Activated T-helper 1 cell treated with Interleukin-2 at 50 U/mL for 16 hours (primary cell): ENCODE results near the gene RALB.
"Not testable (repeated sequence)": the region's sequence is repeated elsewhere in the genome, so short reads cannot be mapped to it uniquely, and the experiment has no call there.

ENCODE experiments used
- DNase-seq: peaks from one replicate; pipeline ENCODE4 v3.0.0-alpha.2; 2020; ENCODE audit warnings: low read depth

Gene RALB

DNA sequence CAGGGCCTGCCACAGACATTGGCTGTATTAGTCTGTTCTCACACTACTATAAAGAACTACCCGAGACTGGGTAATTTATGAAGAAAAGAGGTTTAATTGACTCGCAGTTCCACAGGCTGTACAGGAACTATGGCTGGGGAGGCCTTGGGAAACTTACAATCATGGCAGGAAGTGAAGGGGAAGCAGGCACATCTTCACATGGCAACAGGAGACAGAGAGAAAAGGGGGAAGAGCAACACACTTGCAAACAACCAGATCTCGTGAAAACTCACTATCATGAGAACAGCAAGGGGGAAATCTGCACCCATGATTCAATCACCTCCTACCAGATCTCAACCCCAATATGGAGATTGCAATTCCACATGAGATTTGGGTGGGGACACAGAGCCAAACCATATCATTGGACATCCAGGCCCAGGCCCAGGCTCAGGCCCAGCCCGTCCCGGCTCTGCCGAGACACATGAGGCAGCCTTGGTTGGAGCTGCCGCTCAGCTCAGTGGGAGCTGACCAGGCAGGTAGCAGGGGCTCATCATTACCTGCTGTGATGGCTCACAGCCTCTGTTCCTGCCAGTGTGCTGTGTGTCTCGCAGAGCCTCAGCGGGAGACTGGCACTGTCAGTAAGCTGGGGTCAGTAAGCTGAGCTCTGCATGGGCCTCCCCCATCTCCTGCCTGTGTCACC is 8.6 kb upstream of the RALB start:
- no peak for DNase-seq

DNA sequence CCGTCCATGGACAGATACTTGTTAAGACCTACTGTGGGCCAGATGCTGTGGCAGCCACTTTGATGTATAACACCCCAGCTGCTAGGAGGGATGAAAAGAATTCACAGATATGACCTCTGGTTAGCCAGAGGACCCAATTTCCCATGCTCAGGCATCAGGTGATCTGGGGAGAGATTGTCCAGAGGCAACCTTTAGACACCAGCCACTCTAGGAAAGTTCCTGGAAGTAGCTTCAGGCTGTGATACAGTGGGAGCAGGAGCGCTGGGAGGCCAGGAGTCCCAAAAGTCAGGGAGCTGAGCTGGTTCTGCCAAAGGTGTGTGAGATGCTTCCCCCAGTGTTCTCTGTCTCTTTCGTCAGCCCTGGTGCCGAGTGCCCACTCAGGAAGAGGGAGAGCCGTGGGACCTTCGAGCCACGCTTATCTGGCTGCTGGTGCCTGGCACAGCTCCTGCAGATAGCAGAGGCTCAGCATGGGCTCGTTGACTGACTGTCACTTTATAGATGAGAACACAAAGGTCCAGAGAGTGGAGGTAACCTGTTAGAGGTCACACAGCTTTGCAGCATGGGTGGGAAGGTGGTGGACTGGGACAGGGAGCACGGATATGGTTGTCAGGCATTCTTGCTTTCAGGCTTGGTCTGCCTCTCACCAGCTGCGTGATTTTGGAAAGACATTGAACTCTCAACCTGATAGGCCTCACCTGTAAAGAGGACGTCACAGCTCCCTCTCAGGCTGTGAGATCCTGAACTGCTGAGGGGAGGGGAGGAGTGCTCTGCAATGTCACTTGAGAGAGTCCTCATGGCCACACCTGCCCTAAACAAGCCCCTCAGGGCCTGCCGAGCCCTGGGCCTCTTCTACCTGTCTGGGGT is 7.8 kb upstream of the RALB start:
- no peak for DNase-seq

DNA sequence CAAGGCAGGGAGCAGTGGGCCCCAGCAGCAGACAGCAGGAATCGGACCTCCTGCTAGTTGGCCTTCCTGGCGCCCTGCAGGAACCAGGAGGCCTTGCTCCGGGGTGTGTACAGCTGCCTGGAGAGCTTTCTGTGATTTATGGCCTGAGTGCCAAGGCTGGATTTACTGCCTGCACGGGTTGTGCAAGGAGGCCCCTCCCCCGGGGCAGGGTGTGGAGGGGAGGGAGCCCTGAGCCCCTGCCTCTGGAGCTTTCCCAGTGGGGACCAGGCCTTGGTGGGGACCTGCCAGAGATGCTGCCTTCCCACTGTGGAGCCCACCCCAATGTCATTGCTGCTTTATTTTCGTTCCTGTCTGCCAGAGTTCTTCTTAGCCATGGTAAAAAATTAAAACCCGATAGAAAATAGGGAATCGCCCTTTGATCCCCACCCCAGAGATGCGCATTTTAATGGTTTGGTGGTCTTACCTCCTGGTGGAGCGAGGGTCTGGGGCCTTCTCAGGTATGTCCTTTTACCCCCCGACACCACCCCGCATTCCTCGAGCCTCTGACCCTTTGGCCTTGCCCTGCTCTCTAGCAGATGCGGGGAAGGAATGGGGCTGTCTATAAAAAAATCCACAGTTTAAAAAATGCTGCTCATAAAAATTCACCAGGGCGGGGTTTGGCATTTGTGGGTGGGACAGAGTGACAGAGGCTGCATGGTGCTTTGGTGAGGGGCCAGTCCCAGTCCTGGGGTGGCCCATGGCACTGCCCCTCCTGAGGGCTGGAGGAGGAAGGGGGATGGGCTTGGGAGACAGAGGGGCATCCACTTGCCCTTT is 6.9 kb upstream of the RALB start:
- DNase-seq: no peak

DNA sequence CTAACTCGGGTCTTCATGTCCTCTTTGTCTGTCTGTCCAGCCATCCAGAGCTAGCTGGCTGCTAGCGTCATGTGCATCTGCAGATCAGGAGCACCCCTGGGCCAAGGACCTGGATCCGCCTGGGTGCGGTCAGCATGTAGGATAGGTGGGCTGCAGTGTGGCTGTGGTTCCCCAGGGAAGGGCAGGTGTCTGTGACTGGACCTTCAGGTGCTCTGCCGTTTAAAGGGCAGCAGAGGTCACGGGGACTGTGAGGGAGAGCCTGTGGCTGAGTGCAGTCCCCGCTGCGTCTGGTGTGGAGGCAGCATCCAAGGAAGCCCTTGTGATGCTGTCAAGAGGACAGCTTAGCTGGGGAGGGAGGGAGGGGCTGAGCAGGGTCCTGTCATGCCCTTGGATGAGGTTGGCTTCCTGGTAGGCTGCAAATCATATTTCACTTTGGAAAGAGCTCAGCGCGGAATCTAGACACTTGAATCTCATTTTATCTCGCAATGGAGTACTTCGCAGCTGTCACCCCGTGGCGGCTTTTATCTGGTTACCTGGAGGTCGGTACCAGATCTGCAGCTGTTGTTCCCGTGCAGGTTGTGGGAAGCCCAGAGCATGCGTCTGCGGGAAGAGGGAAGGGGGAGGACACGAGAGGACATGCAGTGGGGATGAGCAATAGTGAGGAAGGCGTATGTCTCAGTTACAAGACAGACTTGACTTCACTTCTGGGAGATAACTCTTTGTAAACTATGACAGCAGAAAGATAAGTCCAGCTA is 5.9 kb upstream of the RALB start:
- no peak for DNase-seq

DNA sequence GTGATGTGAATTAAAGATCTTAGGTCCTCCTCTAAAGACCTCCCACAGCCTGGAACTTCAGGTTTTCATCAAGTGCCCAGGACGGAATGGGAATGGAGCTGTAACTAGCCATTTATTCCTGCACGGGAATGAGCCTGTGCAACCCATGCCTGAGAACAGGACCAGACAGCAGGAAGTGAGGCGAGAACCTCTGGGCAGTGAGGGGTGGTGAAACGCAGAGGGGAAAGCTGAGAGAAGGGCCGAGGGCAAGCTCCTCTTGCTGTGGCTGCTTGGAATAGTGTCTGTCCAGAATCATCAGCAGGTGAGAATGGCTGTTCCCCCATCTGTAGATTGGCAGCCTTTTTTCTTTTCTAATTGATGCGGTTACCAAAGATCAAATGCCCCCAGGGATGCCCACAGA is 4.8 kb upstream of the RALB start:
- DNase-seq: no peak

DNA sequence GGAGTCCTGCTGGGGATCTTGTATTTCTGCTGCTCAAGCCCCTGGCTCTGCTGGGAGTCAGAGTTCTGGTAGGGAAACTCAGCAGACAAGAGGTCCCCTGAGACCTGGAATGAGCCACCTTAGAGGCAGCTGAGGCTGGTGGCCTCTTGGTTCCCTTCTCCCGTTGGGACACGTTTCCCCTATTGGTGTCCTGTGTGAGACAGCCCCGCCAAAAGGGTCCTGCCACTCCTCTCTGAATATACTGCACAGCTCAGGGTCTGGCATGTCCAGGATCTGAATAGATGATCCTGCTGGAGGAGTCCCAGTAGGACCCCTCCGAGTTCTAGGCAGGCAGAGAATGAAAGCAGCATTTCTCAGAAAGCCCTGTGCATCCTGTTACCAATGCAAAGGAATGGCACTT is 2.0 kb upstream of the RALB start:
- DNase-seq: no peak

DNA sequence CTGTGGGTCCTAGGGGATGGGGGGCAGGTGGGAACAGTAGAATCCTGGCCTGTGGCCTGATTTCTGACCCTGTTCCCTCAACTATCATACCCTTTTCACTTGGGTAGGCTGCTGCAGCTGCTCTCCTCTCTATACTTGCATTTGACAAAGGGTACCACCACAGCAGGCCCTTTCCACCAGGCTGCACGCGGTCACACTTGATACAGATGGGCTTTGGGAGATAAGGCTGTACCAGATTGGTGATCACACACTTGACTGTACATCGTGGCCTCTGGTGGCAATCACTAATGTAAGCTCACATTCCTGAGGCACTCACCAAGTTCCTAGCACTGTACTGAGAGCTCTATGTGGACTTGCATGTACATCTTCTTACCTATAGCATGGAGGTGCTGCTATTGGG is 1.6 kb upstream of the RALB start:
- no peak for DNase-seq

DNA sequence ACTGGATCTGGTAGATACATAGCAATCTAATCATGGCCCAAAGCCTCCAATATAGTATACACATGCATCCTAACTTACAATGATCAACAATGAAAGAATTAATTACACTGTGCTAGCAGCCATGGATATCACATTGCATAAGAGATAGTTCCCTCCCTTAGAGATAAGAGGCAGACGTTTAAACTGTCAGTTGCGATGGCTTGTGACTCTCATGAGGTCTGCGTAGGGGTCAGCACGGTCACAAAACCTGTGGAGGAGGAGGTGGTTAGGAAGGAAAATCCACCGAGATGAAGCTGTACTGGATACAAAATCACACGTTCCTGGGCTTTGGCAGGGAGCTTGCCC is 800 bp upstream of the RALB start:
- DNase-seq: no peak

DNA sequence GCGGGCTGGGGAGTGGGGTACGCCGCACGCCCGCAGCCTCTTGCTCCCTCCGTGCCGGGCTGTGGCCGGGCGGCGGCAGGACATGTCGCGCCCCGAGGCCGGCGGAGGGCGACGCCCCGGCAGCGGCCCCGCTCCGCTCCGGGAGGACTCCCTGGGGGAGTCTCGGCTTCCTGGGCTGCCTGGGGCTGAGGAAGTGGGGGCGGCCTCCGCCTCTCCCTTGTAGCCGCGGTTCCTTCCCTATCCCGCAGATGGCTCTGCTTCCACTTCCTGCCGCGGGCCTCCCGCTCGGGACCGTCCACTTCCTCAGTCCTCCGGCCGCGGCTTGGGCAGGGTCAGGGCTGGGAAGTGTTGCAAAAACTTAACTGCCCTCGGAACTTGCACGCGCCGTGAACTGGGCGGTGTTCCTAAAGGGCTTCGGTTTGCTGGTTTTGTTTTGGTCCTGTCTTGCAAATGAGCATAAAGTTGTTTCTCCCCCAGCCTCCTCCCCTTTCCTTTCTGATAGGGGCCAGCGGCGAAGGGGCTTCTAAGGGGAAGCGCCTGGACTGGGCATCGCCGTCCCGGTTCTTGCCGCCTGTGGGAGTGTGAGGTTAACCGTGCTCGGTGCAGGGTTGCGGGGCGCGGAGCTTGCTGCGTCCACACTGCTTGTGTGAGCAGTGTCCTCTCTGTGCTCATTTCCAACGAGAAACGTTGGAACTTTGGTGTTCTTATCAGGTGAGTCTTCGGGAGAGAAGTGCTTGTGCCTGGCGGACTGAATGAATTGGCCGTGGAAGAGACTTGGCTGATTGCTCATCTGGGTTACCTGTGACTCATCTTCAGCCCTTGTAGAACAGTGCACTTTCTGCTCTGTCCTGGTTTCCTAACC is 600 bp downstream of the RALB start:
- DNase-seq: peak; percentile 28

DNA sequence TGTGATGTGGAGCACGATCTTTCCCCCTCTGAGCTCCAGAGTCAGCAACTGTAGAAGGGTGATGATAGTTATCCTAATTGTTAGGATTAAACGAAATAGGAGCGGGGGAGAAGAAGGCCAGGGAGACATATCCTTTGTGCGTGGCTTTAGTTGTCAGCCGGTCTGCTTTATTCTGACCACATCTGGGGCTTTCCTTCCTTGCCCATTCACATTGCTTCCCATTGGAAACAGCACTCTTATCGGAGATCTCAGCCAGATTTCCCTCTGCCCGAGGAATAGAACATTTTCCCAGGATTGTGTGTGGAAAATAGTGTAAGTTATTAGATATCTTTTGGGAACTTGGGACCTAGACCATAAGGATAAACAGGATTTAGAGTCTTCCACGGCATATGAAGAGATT is 1.5 kb downstream of the RALB start:
- no peak for DNase-seq

DNA sequence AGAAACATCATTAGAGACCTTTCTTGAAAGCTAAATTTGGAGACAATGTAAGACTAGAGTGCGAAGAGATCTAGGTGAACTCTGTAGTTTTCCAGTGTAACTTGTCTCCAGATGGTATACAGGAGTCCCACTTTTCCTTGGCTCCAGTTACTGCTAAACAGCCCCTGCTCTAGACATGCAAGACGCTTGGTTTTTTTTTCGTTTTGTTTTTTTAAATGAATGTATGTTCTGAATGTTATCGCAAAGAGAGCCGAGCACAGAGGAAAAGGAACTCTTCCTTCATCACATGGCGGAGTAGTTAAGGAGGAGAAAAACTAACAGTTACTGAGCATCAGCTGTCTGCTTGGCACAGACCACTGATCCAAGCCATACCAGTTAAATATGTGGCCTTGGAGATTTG is 2.4 kb downstream of the RALB start:
- no peak for DNase-seq

DNA sequence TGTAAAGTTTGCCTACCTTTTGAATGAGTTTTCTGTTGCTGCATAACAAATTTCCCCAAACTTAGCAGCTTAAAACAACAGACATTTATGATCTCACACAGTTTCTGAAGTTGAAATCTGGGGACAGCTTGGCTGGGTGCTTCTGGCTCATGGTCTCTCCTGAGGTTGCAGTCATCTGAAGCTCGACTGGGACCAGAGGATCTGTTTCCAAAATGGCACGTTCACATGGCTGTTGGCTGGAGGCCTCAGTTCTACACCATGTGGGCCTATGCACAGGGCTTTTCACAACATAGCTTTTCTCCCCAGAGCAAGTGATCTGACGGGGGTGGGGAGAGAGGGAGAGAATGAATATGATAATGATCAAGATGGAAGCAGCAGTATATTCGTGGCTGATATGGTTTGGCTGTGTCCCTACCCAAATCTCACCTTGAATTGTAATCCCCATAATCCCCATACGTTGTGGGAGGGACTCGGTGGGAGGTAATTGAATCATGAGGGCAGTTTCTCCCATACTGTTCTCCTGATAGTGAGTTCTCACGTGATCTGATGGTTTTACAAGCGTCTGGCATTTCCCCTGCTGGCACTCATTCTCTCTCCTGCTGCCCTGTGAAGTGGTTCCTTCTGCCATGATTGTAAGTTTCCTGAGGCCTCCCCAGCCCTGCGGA is 3.5 kb downstream of the RALB start:
- DNase-seq: no peak

DNA sequence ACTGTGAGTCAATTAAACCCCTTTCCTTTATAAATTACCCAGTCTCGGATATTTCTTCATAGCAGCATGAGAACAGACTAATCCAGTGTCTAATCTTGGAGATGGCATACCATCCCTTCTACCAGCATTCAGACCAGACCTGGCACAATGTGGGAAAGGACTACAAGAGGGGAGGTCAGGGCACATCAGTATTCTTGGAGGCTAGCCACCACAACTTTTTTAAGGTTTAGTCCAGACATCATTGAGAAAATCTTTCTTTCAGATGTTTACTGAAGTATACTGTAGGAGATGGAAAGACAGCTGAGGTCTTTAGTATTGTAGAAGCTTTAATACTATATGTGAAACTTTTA is 4.0 kb downstream of the RALB start:
- no peak for DNase-seq

DNA sequence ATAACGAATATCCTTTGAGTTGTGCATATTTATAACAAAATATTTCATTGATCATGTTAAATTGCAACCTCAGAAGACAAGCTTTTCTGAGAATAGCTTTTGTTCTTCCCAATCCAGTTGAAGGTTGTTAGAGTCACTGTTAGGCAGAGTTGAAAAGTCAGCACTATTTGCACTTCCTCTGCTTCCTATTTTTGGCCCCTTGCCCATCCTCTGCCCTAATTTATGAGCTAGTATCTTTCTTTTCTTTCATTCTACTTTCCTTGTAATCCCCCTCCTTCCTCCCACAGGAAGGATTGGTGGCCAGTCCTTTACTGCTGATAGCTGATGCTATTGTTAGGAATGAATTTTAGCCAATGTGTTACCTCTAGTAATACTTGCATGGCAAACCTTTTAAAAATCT is 4.9 kb downstream of the RALB start:
- DNase-seq: no peak

DNA sequence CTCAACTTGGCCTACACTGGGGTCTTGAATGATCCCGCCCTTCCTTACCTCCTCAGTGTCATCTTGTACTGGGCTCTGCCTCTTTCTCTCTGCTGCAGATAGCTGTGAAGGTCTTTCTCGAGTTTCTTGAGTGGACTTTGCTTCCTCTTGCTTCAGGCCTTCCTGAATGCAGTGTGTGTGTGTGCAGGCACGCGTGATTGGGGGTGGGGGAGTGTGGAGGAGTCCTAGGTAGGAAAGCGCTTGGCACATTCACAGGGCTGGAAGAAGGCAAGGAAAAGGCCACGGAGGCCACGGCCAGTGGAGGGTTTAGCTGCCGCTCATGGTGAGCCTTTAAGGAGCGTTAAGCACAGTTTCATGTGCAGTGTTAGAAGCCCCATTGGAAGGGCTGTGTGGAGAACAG is 5.5 kb downstream of the RALB start:
- DNase-seq: no peak

DNA sequence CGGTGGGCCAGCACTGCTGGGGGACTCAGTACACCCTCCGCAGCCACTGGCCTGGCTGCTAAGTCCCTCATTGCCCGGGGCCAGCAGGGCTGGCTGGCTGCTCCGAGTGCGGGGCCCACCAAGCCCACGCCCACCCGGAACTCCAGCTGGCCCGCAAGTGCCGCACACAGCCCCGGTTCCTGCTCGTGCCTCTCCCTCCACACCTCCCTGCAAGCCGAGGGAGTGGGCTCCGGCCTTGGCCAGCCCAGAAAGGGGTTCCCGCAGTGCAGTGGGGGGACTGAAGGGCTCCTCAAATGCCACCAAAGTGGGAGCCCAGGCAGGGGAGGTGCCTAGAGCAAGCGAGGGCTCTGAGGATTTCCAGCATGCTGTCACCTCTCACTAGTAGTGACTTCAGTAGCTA is 7.3 kb downstream of the RALB start:
- DNase-seq: not testable (repeated sequence)

DNA sequence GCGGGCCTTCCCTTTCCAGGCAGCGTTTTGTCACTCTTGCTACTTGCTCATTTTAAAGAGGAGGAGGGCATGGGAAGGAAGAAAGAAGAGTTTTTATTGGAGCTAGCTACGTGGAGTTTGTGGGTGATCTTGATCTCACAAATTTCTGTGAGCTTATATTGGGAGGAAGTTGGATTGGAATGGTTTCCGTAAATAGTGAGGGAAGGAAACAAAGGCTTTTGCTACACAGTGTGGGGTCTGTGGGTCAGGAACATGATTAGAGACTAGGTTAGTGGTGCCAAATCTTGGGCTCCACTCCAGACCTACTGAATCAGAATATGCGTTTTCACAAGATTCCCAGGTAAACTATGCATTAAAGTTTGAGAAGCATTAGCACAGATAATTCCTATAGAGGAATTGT is 8.1 kb downstream of the RALB start:
- DNase-seq: no peak

DNA sequence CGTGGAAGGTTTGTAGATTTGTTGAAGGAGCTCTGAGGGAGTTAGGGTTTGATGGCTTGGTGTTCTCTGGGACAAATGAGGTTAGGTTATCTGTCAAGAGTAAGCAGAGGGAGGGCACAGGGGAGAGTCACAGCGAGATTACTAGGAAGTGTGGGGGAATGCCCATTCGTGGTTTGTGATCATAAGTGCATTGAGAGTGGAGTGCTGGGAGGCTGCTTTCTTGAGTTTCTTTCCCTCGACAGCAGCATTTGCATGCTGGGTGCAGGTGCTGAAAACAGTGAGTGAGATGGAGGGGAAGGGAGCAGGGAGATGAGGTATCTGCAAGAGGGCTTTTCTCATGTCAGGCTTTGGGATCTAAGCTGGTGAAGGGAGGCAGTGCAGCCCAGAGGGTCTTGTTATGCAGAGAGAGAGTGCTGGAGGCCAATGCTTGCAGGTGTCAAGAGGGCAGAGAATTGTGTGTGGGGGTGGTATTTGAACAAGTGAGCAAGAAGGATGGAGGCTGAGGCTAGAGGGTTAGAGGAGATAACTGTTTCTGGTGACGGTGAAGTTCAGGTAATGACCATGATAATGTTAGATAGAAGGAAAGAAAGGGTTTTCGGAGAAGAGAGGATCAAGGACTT is 8.8 kb downstream of the RALB start:
- DNase-seq: no peak

DNA sequence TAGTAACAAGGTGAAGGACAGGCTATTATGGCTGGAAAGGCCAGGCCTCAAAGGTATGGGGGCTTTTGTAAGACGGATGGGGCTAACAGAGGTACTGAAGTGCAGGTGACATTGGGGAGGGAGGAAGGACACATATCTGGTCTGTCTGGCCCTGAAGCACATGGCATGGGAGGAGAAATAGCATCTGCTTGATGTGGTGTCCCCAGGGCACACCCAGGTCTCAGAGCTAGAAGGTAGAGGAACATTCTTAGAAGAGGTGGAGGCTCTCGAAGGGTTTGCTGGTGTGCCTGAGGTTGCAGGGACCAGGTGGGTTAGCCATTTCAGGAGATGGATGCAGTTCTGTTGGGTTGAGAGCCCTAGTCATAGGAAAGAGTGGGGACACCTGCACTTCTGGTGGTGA is 9.5 kb downstream of the RALB start:
- DNase-seq: no peak

DNA sequence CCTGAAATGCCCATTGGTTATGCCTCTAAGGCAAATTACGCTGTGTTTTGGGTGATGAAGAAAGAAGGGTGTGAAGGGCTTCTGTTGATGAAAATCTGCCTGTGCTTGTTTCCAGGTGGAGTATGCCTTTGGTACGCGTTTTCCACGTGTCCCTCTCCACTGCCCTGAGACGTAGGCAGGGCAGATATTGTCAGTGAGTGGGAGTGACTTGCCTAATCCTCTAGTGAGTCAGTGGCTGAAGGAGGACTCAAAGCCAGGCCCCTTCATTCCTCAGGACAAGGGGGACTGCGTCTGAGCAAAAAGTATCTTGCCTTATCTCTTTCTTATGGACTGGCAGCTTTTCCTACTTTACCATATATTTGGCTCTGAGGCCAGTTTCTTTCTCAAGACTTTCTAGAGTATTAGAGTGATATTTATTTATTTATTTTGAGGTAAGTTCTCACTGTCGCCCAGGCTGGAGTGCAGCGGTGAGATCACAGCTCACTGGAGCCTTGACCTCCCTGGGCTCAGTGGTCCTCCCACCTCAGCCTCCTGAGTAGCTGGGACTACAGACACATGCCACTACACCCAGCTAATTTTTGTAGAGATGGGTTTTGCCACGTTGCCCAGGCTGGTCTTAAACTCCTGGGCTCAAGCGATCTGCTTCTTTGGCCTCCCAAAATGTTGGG is 10.2 kb downstream of the RALB start:
- no peak for DNase-seq
